Osteocyte (in vitro differentiated cells): ENCODE data around the gene CRIM1. TPM values are rescaled to one million over a fixed set of nuclear protein-coding genes. Genes with fewer than 3 reads are reported as not detected.

Experiments used
- DNase-seq: peaks from one replicate; pipeline ENCODE4 v3.0.0; 2021; ENCODE audit warnings: mixed read lengths; ENCODE audit not compliant: unreplicated experiment; ENCODE audit errors: extremely low spot score
- H3K27ac Mint-ChIP-seq: one replicate; pipeline ENCODE4 v1.8.0; 2021; ENCODE audit warnings: mild to moderate bottlenecking, mixed read lengths; ENCODE audit not compliant: unreplicated experiment
- H3K27me3 Mint-ChIP-seq: one replicate; pipeline ENCODE4 v1.8.0; 2021; ENCODE audit warnings: mixed read lengths; ENCODE audit not compliant: unreplicated experiment
- H3K36me3 Mint-ChIP-seq: one replicate; pipeline ENCODE4 v1.8.0; 2021; ENCODE audit warnings: mixed read lengths; ENCODE audit not compliant: unreplicated experiment
- H3K4me1 Mint-ChIP-seq: one replicate; pipeline ENCODE4 v1.8.0; 2021; ENCODE audit warnings: mixed read lengths; ENCODE audit not compliant: unreplicated experiment
- H3K4me3 Mint-ChIP-seq: one replicate; pipeline ENCODE4 v1.8.0; 2021; ENCODE audit warnings: mild to moderate bottlenecking, moderate library complexity, mixed read lengths; ENCODE audit not compliant: unreplicated experiment
- H3K9me3 Mint-ChIP-seq: one replicate; pipeline ENCODE4 v1.8.0; 2021; ENCODE audit warnings: mixed read lengths; ENCODE audit not compliant: unreplicated experiment
- CTCF ChIP-seq: fragments of 200-600 bp; sonication (generic); IDR thresholded peaks from 2 replicates; pipeline ENCODE4 v1.5.0; 2021; ENCODE audit warnings: antibody characterized with exemption, mild to moderate bottlenecking, moderate library complexity
- total RNA-seq: library from RNA; stranded (reverse); gene quantifications from 2 replicates; pipeline ENCODE4 v1.2.1, GENCODE V29; 2021

CRIM1 gene
- total RNA-seq, 1 donor from 2014 or later, result 194 TPM

- H3K27me3 Mint-ChIP-seq, result no peaks in the 10 kb centered on the region
- no peak overlapping the region for H3K4me3 Mint-ChIP-seq
- no peaks in the 10 kb centered on the region for H3K9me3 Mint-ChIP-seq
- H3K27ac Mint-ChIP-seq, result peak overlapping the region; percentile 90
- no peak for TF ChIP-seq CTCF
- peaks cover 19% of the 10 kb centered on the region for H3K36me3 Mint-ChIP-seq
- DNase-seq, result no peak
- peaks cover 5% of the 10 kb centered on the region for H3K4me1 Mint-ChIP-seq
Observed at GRCh38 chr2:36452260-36452659, 96.7 kb downstream of the CRIM1 start.

- Mint-ChIP-seq H3K27ac (no peak overlapping the region), H3K27me3 (no peaks in the 10 kb centered on the region), H3K4me1 (peaks cover 11% of the 10 kb centered on the region), H3K9me3 (no peaks in the 10 kb centered on the region), H3K36me3 (peaks cover 5% of the 10 kb centered on the region), H3K4me3 (no peak overlapping the region)
- TF ChIP-seq CTCF, result no peak
- no peak for DNase-seq
Observed at GRCh38 chr2:36453652-36454051, 98.1 kb downstream of the CRIM1 start.

- H3K4me3 Mint-ChIP-seq, result no peak overlapping the region
- no peaks in the 10 kb centered on the region for H3K9me3 Mint-ChIP-seq
- no peaks in the 10 kb centered on the region for H3K27me3 Mint-ChIP-seq
- no peak for TF ChIP-seq CTCF
- H3K4me1 Mint-ChIP-seq, result peaks cover 8% of the 10 kb centered on the region
- no peaks in the 10 kb centered on the region for H3K36me3 Mint-ChIP-seq
- no peak for DNase-seq
- no peak overlapping the region for H3K27ac Mint-ChIP-seq
Observed at GRCh38 chr2:36455011-36455410, 99.4 kb downstream of the CRIM1 start.

GRCh38 chr2:36455788-36456187, 100.2 kb downstream of the CRIM1 start:
- no peak overlapping the region for H3K27ac Mint-ChIP-seq
- TF ChIP-seq CTCF, result no peak
- H3K36me3 Mint-ChIP-seq, result no peaks in the 10 kb centered on the region
- DNase-seq, result no peak
- no peaks in the 10 kb centered on the region for H3K9me3 Mint-ChIP-seq
- H3K4me1 Mint-ChIP-seq, result peaks cover 8% of the 10 kb centered on the region
- H3K27me3 Mint-ChIP-seq, result no peaks in the 10 kb centered on the region
- H3K4me3 Mint-ChIP-seq, result no peak overlapping the region

GRCh38 chr2:36456227-36457175, 100.9 kb downstream of the CRIM1 start:
- no peak for TF ChIP-seq CTCF
- Mint-ChIP-seq H3K4me3 (peak overlapping the region; percentile 38), H3K27me3 (no peaks in the 10 kb centered on the region), H3K36me3 (no peaks in the 10 kb centered on the region), H3K4me1 (peaks cover 8% of the 10 kb centered on the region), H3K27ac (no peak overlapping the region), H3K9me3 (no peaks in the 10 kb centered on the region)
- DNase-seq, result no peak
